ENCODE data around the gene C11orf52.

GRCh38 chr11:111946499-111946898 is 27.8 kb downstream of the C11orf52 start:
- TF ChIP-seq POLR2A (IDR thresholded peaks at IDR 0.05) (no peak), CTCF (IDR thresholded peaks at IDR 0.05 in 8 of 11, conservative IDR thresholded peaks at IDR 0.05 in 3 of 11) (no peak)

All from spleen (tissue), 7 donors.